H1 (cell line): ENCODE measurements around the gene SPPL2B. TPM values are rescaled to one million over a fixed set of nuclear protein-coding genes. Genes with fewer than 3 reads are reported as not detected.
A peak's percentile ranks its signal among the peaks of the same experiment; 100 is the strongest.

Source experiments
- CTCF ChIA-PET: fragments of 300-600 bp; sonication (Branson Sonifier 250); formaldehyde crosslinking; loops from one replicate; lab custom pipeline; 2021; ENCODE audit not compliant: partially characterized antibody; lab: Charles Lee
- POLR2A ChIA-PET: fragments of 300-600 bp; sonication (Branson Sonifier 250); formaldehyde crosslinking; loops from one replicate; lab custom pipeline; 2021; ENCODE audit warnings: inconsistent platforms; ENCODE audit not compliant: partially characterized antibody; lab: Charles Lee
- DNase-seq, 2 experiments: peaks; one replicate each; pipeline versions ENCODE4 v3.0.0 to v3.0.0-alpha.2; 2010 to 2022; ENCODE audit warnings: low spot score in 2 of 2, low read depth in 1 of 2, mixed read lengths in 1 of 2
- FAIRE-seq: peaks from 2 replicates; lab custom pipeline; 2011; peaks lifted over from hg19 to GRCh38; lab: Jason Lieb, UNC
- H2AFZ ChIP-seq: 2 replicates; pipeline ENCODE4 v1.8.1; 2012; ENCODE audit warnings: low read length, inconsistent platforms
- H2AK5ac ChIP-seq: 2 replicates; pipeline ENCODE4 v1.6.1; 2013; ENCODE audit warnings: low read depth, low read length
- H2BK120ac ChIP-seq: replicated peaks from 2 replicates; pipeline ENCODE3; 2013; ENCODE audit warnings: low read depth, low read length, inconsistent platforms
- H2BK12ac ChIP-seq: 2 replicates; pipeline ENCODE4 v1.6.1; 2013; ENCODE audit warnings: low read depth, low read length
- H2BK15ac ChIP-seq: 2 replicates; pipeline ENCODE4 v1.6.1; 2013; ENCODE audit warnings: low read length
- H2BK20ac ChIP-seq: 2 replicates; pipeline ENCODE4 v1.6.1; 2013; ENCODE audit warnings: low read length
- H2BK5ac ChIP-seq: 2 replicates; pipeline ENCODE4 v1.6.1; 2013; ENCODE audit warnings: low read depth, low read length
- H3K14ac ChIP-seq: 2 replicates; pipeline ENCODE4 v1.6.1; 2013; ENCODE audit warnings: inconsistent platforms; ENCODE audit not compliant: insufficient read length
- H3K18ac ChIP-seq: 2 replicates; pipeline ENCODE4 v1.6.1; 2013; ENCODE audit warnings: low read length; ENCODE audit errors: extremely low read depth
- H3K23ac ChIP-seq: 2 replicates; pipeline ENCODE4 v1.6.1; 2013; ENCODE audit warnings: inconsistent platforms; ENCODE audit not compliant: insufficient read length
- H3K23me2 ChIP-seq: 2 replicates; pipeline ENCODE4 v1.6.1; 2013; ENCODE audit warnings: low read depth, low read length
- H3K27ac ChIP-seq: 2 replicates; pipeline ENCODE4 v1.6.1; 2011; ENCODE audit warnings: low read depth, low read length, inconsistent platforms
- H3K27me3 ChIP-seq, 4 experiments: replicated peaks in 1 of 4; 1 replicate in 1 of 4; 2 replicates in 3 of 4; pipeline versions ENCODE4 v1.6.1 to v1.8.1; 2011 to 2013; ENCODE audit warnings: low read length in 3 of 4, mild to moderate bottlenecking in 3 of 4, inconsistent platforms in 2 of 4, mixed read lengths in 2 of 4, moderate library complexity in 1 of 4; ENCODE audit not compliant: control insufficient read depth in 3 of 4, insufficient read depth in 3 of 4; ENCODE audit errors: extremely low read depth in 1 of 4
- H3K36me3 ChIP-seq, 4 experiments: 2 replicates each; pipeline versions ENCODE4 v1.6.1 to v1.8.1; 2011 to 2013; ENCODE audit warnings: mild to moderate bottlenecking in 4 of 4, low read length in 3 of 4, moderate library complexity in 2 of 4, control low read depth in 1 of 4, inconsistent platforms in 1 of 4; ENCODE audit not compliant: insufficient read depth in 4 of 4, control insufficient read depth in 2 of 4
- H3K4ac ChIP-seq: replicated peaks from 2 replicates; pipeline ENCODE3; 2013; ENCODE audit warnings: low read length, low read depth, mixed read lengths, inconsistent platforms; ENCODE audit not compliant: insufficient read length
- H3K4me1 ChIP-seq, 4 experiments: replicated peaks in 1 of 4; 1 replicate in 1 of 4; 2 replicates in 3 of 4; pipeline versions ENCODE4 v1.6.1 to v1.8.1; 2011 to 2013; ENCODE audit warnings: low read length in 3 of 4, inconsistent platforms in 2 of 4, mixed read lengths in 1 of 4; ENCODE audit not compliant: insufficient read depth in 4 of 4, control insufficient read depth in 3 of 4
- H3K4me2 ChIP-seq, 2 experiments: 2 replicates each; pipeline versions ENCODE4 v1.6.1 to v1.8.1; 2011 to 2013; ENCODE audit warnings: low read depth in 2 of 2, low read length in 2 of 2, control low read depth in 1 of 2, inconsistent platforms in 1 of 2, mild to moderate bottlenecking in 1 of 2; ENCODE audit not compliant: insufficient read depth in 1 of 2
- H3K4me3 ChIP-seq, 4 experiments: fragments of 200-600, 300-600 bp in 1 of 4; sonication (generic), shearing (Covaris generic), sonication (Bioruptor Twin) in 1 of 4; 2 replicates each; pipeline versions ENCODE4 v1.5.1 to v1.8.1; 2011 to 2016; ENCODE audit warnings: low read length in 4 of 4, low read depth in 3 of 4, control low read depth in 2 of 4, inconsistent platforms in 2 of 4, mild to moderate bottlenecking in 2 of 4, mixed read lengths in 1 of 4, moderate library complexity in 1 of 4; ENCODE audit not compliant: insufficient read depth in 2 of 4; ENCODE audit errors: extremely low read depth in 1 of 4
- H3K56ac ChIP-seq: replicated peaks from 2 replicates; pipeline ENCODE3; 2013; ENCODE audit warnings: low read depth, mild to moderate bottlenecking, mixed read lengths, low read length, inconsistent platforms; ENCODE audit not compliant: insufficient read length
- H3K79me1 ChIP-seq: 2 replicates; pipeline ENCODE4 v1.6.1; 2013; ENCODE audit warnings: low read depth, low read length, control low read depth
- H3K79me2 ChIP-seq, 2 experiments: 2 replicates each; pipeline versions ENCODE4 v1.6.1 to v1.8.1; 2012 to 2013; ENCODE audit warnings: low read length in 2 of 2, mild to moderate bottlenecking in 2 of 2, inconsistent platforms in 1 of 2; ENCODE audit not compliant: insufficient read depth in 2 of 2, control insufficient read depth in 1 of 2
- H3K9ac ChIP-seq, 4 experiments: replicated peaks in 1 of 4; 1 replicate in 1 of 4; 2 replicates in 3 of 4; pipeline versions ENCODE4 v1.6.1 to v1.8.1; 2011 to 2013; ENCODE audit warnings: low read depth in 3 of 4, low read length in 3 of 4, control low read depth in 2 of 4, mild to moderate bottlenecking in 2 of 4, moderate library complexity in 2 of 4, inconsistent platforms in 1 of 4; ENCODE audit errors: extremely low read depth in 1 of 4
- H3K9me3 ChIP-seq, 2 experiments: 2 replicates each; pipeline versions ENCODE4 v1.6.1 to v1.8.1; 2012 to 2013; ENCODE audit warnings: mild to moderate bottlenecking in 2 of 2, moderate library complexity in 2 of 2, control low read depth in 1 of 2, inconsistent platforms in 1 of 2, low read depth in 1 of 2, low read length in 1 of 2, mixed read lengths in 1 of 2; ENCODE audit not compliant: insufficient read depth in 2 of 2
- H4K20me1 ChIP-seq, 2 experiments: replicated peaks in 1 of 2; 2 replicates each; pipeline versions ENCODE3 to v1.8.1; 2011 to 2013; ENCODE audit warnings: inconsistent platforms in 2 of 2, low read length in 2 of 2, mild to moderate bottlenecking in 1 of 2; ENCODE audit not compliant: insufficient read depth in 2 of 2, control insufficient read depth in 1 of 2
- H4K5ac ChIP-seq: 2 replicates; pipeline ENCODE4 v1.6.1; 2013; ENCODE audit warnings: low read length, low read depth, mixed read lengths, inconsistent platforms; ENCODE audit not compliant: insufficient read length
- H4K8ac ChIP-seq: 2 replicates; pipeline ENCODE4 v1.8.0; 2013; ENCODE audit warnings: mild to moderate bottlenecking, moderate library complexity, low read length, inconsistent platforms; ENCODE audit not compliant: insufficient read depth; ENCODE audit errors: extremely low read depth
- H4K91ac ChIP-seq: replicated peaks from 2 replicates; pipeline ENCODE3; 2013; ENCODE audit warnings: low read length, mixed read lengths, inconsistent platforms; ENCODE audit not compliant: insufficient read length
- BACH1 ChIP-seq: IDR thresholded peaks from 2 replicates; pipeline ENCODE4 v1.6.1; 2012; ENCODE audit warnings: low read length, improper control_type of control experiment
- GABPA ChIP-seq: IDR thresholded peaks from 2 replicates; pipeline ENCODE4 v1.6.1; 2011; ENCODE audit warnings: mild to moderate bottlenecking, low read length, moderate library complexity, borderline replicate concordance; ENCODE audit not compliant: insufficient read depth
- JUN ChIP-seq: IDR thresholded peaks from 2 replicates; pipeline ENCODE4 v1.6.1; 2011; ENCODE audit warnings: low read depth, mild to moderate bottlenecking, improper control_type of control experiment, low read length
- JUND ChIP-seq: IDR thresholded peaks from 2 replicates; pipeline ENCODE4 v1.6.1; 2011; ENCODE audit warnings: mild to moderate bottlenecking, improper control_type of control experiment, low read length
- KDM5A ChIP-seq: fragments of 200-600 bp; IDR thresholded peaks from 2 replicates; pipeline ENCODE4 v1.7.1; 2012; ENCODE audit warnings: mild to moderate bottlenecking, low read length, inconsistent platforms, mixed read lengths
- NANOG ChIP-seq: IDR thresholded peaks from 2 replicates; pipeline ENCODE4 v1.6.1; 2011; ENCODE audit warnings: low read length, low read depth, mild to moderate bottlenecking, inconsistent platforms; ENCODE audit not compliant: insufficient read depth, poor library complexity, severe bottlenecking
- POU5F1 ChIP-seq: IDR thresholded peaks from 2 replicates; pipeline ENCODE4 v1.6.1; 2011; ENCODE audit warnings: low read depth, mild to moderate bottlenecking, low read length, moderate library complexity
- RFX5 ChIP-seq: IDR thresholded peaks from 2 replicates; pipeline ENCODE4 v1.6.1; 2011; ENCODE audit warnings: low read depth, low read length, improper control_type of control experiment, borderline replicate concordance
- SIRT6 ChIP-seq: IDR thresholded peaks from one replicate; pipeline ENCODE4 v1.7.1; 2012; ENCODE audit warnings: low read length, inconsistent platforms
- SP4 ChIP-seq: IDR thresholded peaks from 2 replicates; pipeline ENCODE4 v1.6.1; 2012; ENCODE audit warnings: low read length, inconsistent platforms
- TBP ChIP-seq: IDR thresholded peaks from 2 replicates; pipeline ENCODE4 v1.6.1; 2011; ENCODE audit warnings: low read depth, low read length, improper control_type of control experiment
- YY1 ChIP-seq: IDR thresholded peaks from 2 replicates; pipeline ENCODE4 v1.6.1; 2011; ENCODE audit warnings: low read depth, mild to moderate bottlenecking, low read length
- WGBS, 2 experiments: shearing (Covaris generic) in 1 of 2; methylation state at CpG; one replicate each; pipeline versions ENCODE4 v1.1.6 to v1.1.7; 2013 to 2015; ENCODE audit warnings: low lambda C conversion rate in 2 of 2, mixed read lengths in 2 of 2, inconsistent platforms in 1 of 2, low coverage in 1 of 2, missing lambda C conversion rate in 1 of 2; ENCODE audit not compliant: insufficient replicate concordance in 2 of 2, insufficient coverage in 1 of 2, insufficient read length in 1 of 2; ENCODE audit errors: extremely low coverage in 1 of 2, missing lambda C conversion rate in 1 of 2; 5-methylcytosine and 5-hydroxymethylcytosine counted together
- polyA plus RNA-seq, 7 experiments: library from polyadenylated mRNA; depleted of rRNA in 3 of 7; stranded (reverse) in 5 of 7; unstranded in 2 of 7; fragments of >200 nt in 5 of 7; fragments of 200-250 nt in 2 of 7; gene quantifications; 1 replicate in 5 of 7; 2 replicates in 1 of 7; 4 replicates in 1 of 7; pipeline versions ENCODE4 v1.2.1 to v1.2.3, GENCODE V29; 2011 to 2013; ENCODE audit warnings: missing spikeins in 2 of 7, mixed read lengths in 2 of 7
- total RNA-seq: library from RNA; stranded (reverse); fragmentation: NEBNext Ultra II Directional; extraction: Animal tissue kit (Norgen Biotek cat#: 25700); gene quantifications from 2 replicates; pipeline ENCODE4 v1.2.1, GENCODE V29; 2021
- TF ChIP-seq, protein P1 (sequence below): IDR thresholded peaks from 2 replicates; pipeline ENCODE4 v1.6.1; 2012; ENCODE audit warnings: inconsistent platforms

SPPL2B gene
- total and polyA plus RNA-seq, 2 of the 8 experiments (the other 6 are each of a cell fraction or from before 2014, with no cell fraction given) = 34.8 to 55.7 TPM

DNA sequence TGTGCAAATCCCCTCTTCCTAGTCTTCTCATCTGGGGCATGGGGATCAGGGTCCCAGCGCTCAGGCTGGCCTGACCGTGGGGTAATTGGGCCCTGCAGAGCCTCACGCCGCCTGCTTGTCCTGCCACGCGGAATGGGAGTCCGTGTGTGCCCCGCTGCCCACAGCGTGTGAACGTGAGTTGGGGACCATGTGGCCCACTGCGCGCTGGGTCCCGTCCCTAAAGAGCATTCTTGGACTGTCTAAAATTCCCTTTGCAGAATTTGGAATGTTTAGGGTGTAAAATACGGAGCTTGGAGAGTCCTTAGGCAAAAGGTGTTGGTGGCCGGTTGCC lies 34.5 kb downstream of the SPPL2B start:
- Histone ChIP-seq H3K9me3 (no peaks in the 10 kb centered on the region), H2BK15ac (peak overlapping the region; percentile 83; the same call in 1 of the 2 replicates), H2BK12ac (0 out of 2 replicates have a peak overlapping the region, but pooled peaks have one; percentile 19), H3K79me1 (no peaks in the 10 kb centered on the region), H4K5ac (no peak overlapping the region), H3K23me2 (peaks cover 14% of the 10 kb centered on the region), H3K56ac (peak overlapping the region; percentile 95), H2AFZ (no peak overlapping the region), H3K79me2 (no peaks in the 10 kb centered on the region), H2BK5ac (no peak overlapping the region), H2AK5ac (peak overlapping the region; percentile 83; the same call in 1 of the 2 replicates)
- CTCF ChIA-PET = interaction anchor here (0.9 to 1.8 kb wide), 5 partner anchors 9 to 71 kb away, joined by 3 read pairs; no protein-coding TSS in a partner anchor
- no peak for FAIRE-seq
- TF ChIP-seq GABPA = no peak
- TF ChIP-seq TBP = no peak
- no peak for TF ChIP-seq SP4
- no peak for TF ChIP-seq BACH1
- TF ChIP-seq NANOG = no peak
- no peak for TF ChIP-seq RFX5
- TF ChIP-seq SIRT6 = no peak
- TF ChIP-seq, protein P1, sequence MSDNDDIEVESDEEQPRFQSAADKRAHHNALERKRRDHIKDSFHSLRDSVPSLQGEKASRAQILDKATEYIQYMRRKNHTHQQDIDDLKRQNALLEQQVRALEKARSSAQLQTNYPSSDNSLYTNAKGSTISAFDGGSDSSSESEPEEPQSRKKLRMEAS = no peak
- no peak for TF ChIP-seq KDM5A
- no peak for TF ChIP-seq JUND
- no peak for TF ChIP-seq YY1
- TF ChIP-seq POU5F1 = no peak
- no peak for TF ChIP-seq JUN
- TF ChIP-seq, all 59 proteins: peak for 0
- Histone ChIP-seq H4K91ac (no peak overlapping the region), H3K9ac (no peak overlapping the region), H3K4me2 (no peak overlapping the region; a peak in 1 of 4 replicates), H3K23ac (no peak overlapping the region), H3K14ac (no peak overlapping the region), H3K4ac (no peak overlapping the region), H3K27me3 (peaks cover 0 to 8% (median 3%) of the 10 kb centered on the region in 4 experiments; a peak in 5 of 7 replicates), H2BK120ac (no peak overlapping the region), H3K18ac (no peak overlapping the region; the same call in 1 of the 2 replicates), H4K8ac (no peak overlapping the region), H3K4me1 (peaks cover 0 to 4% (median 0%) of the 10 kb centered on the region in 4 experiments; a peak in 1 of 7 replicates), H3K4me3 (no peak overlapping the region), H2BK20ac (no peak overlapping the region), H3K27ac (no peak overlapping the region), H3K36me3 (no peaks in the 10 kb centered on the region), H4K20me1 (peaks cover 0 to 7% of the 10 kb centered on the region in 2 experiments)
- DNase-seq = no peak
- WGBS, 2 experiments = 91% methylated on average over 15 of the region's 15 CpGs; no CpG with 5 or more reads in 1 of the 2 experiments
- POLR2A ChIA-PET = interaction anchor here (1.0 to 1.2 kb wide), 3 partner anchors 11 to 53 kb away, joined by 3 to 5 read pairs (median 3); no protein-coding TSS in a partner anchor
